ENCODE results near the gene RGS17. TPM values are rescaled to one million over a fixed set of nuclear protein-coding genes. Genes with fewer than 3 reads are reported as not detected.
A peak's percentile ranks its signal among the peaks of the same experiment; 100 is the strongest.

The RGS17 gene, protein sequence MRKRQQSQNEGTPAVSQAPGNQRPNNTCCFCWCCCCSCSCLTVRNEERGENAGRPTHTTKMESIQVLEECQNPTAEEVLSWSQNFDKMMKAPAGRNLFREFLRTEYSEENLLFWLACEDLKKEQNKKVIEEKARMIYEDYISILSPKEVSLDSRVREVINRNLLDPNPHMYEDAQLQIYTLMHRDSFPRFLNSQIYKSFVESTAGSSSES
- total RNA-seq = 10 to 100 TPM in 1 of 4 donors, 1 to 10 TPM in 3; 1.2 to 18.6 (median 3.4) TPM

DNA sequence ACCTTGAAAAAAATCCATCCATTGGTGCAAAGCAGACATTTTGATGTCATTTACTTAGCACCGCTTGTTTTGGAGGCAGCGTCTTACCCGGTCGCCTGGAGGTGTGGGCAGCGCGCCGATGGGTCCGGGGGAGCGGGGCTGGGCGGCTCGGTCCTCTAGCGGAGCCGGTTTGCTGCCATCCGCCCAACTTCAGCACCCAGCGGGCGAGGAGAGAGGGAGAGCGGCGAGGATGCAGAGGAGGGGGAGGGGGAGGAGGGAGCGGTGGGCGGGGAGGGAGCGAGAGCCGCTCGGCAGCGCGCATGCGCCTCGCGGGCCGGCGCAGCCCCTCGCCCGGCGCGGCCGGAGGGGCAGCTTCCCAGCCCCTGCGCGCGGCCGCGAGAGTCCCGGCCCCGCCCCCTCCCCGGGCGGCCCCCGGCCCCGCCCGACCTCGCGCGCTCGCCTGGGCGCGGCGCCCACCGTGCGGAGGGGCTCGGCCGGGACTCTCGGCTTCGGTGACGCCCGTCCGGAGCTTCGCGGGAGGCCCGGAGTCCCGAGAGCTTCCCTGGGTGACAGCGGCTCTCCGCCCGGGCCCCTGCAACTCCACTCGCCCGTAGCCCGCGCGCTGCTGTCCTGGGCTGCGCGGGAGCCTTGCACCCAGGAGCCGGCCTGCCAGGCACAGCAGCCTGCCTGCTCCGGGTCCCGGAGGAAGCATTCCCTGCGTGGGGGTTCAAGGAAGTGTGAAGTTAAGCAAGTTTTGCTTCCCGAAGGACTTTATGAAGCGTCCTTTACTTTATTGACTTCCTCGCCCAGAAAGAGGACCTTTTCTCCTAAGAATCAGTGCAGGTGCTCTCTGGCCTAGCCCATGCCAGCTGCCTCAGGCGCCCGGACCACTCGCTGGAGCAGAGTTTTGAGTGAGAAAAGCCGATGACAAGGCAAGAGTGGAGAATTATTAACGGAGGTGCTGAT lies at the start of gene RGS17:
RGS17 (minus strand) TSS at position 246 of the 945 bp plus-strand sequence. CDS start 87,264 bp downstream, outside the sequence.
- peaks cover 9 to 13% of the 10 kb centered on the region in 2 donors for H3K4me1 ChIP-seq
- TF ChIP-seq, protein P1, sequence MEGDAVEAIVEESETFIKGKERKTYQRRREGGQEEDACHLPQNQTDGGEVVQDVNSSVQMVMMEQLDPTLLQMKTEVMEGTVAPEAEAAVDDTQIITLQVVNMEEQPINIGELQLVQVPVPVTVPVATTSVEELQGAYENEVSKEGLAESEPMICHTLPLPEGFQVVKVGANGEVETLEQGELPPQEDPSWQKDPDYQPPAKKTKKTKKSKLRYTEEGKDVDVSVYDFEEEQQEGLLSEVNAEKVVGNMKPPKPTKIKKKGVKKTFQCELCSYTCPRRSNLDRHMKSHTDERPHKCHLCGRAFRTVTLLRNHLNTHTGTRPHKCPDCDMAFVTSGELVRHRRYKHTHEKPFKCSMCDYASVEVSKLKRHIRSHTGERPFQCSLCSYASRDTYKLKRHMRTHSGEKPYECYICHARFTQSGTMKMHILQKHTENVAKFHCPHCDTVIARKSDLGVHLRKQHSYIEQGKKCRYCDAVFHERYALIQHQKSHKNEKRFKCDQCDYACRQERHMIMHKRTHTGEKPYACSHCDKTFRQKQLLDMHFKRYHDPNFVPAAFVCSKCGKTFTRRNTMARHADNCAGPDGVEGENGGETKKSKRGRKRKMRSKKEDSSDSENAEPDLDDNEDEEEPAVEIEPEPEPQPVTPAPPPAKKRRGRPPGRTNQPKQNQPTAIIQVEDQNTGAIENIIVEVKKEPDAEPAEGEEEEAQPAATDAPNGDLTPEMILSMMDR (IDR thresholded peaks at IDR 0.05) = no peak
- TF ChIP-seq POLR2A (IDR thresholded peaks at IDR 0.05) = no peak
- H3K36me3 ChIP-seq = no peaks in the 10 kb centered on the region
- 7 to 14% methylated on average over 10 to 25 of the region's 89 CpGs for WGBS, 2 donors
- H3K27me3 ChIP-seq = no peaks in the 10 kb centered on the region
- H3K4me3 ChIP-seq (replicated peaks in 1 of 3) = peak within 1 kb of the TSS; percentile 48 to 66 (median 50)
- H3K27ac ChIP-seq = peak within 1 kb of the TSS; percentile 19 to 63 (median 39)
- H3K9me3 ChIP-seq = no peaks in the 10 kb centered on the region
- DNase-seq = peak; percentile 72 to 73
- intact Hi-C loops (cut with DNase I) = no loop called here

DNA sequence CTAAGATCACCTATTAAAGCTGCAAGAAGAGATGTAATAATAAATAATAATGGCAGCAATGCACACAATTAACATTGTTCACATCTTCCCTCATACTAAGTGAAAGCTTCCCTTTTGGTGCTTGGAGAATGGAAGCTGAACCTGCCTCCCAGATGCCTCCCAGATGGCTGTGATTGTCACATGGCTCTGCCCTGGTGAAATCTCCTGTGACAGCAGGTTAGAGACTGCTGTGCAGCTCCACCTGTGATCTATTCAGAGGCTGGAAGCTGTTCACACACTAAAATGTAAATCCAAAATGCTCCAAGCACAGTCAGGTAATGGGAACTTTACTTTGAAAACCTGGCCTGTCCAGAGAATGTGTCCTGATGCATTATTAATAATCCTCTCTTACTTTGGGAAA lies 41.7 kb upstream of the RGS17 start:
- Histone ChIP-seq H3K9me3 (no peaks in the 10 kb centered on the region), H3K27me3 (no peaks in the 10 kb centered on the region), H3K27ac (no peak overlapping the region), H3K4me3 (replicated peaks in 1 of 3) (no peak overlapping the region), H3K4me1 (no peaks in the 10 kb centered on the region), H3K36me3 (no peaks in the 10 kb centered on the region)
- no peak for TF ChIP-seq POLR2A (IDR thresholded peaks at IDR 0.05)
- intact Hi-C loops (cut with DNase I) = no loop called here
- no peak for DNase-seq

DNA sequence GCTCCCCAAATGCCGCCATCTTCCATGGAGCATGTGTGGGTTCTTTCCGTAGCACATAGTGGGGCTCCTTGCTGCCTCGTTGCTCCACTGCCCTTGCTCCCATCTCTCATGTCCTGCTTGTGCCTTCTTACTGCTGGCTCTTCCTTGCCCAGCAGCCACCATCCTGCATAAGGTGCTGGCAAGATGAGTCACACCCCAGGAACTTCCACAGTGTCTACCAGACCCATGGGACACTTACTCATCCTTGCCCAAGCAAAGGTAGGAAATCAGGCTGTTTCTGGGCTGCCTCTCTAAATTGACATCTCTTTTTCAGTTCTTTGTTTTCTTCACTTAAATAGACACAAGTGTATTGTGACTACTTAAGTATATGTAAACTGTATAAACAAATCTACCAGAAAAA lies 39.4 kb upstream of the RGS17 start:
- no peak overlapping the region for H3K4me3 ChIP-seq (replicated peaks in 1 of 3)
- H3K4me1 ChIP-seq = no peaks in the 10 kb centered on the region
- no peak for TF ChIP-seq POLR2A (IDR thresholded peaks at IDR 0.05)
- TF ChIP-seq, protein P1 (IDR thresholded peaks at IDR 0.05) = no peak
- intact Hi-C loops (cut with DNase I) = no loop called here
- no peaks in the 10 kb centered on the region for H3K9me3 ChIP-seq
- 88 to 90% methylated on average over 3 of the region's 3 CpGs for WGBS, 2 donors
- DNase-seq = no peak
- H3K27ac ChIP-seq = no peak overlapping the region
- no peaks in the 10 kb centered on the region for H3K36me3 ChIP-seq
- no peaks in the 10 kb centered on the region for H3K27me3 ChIP-seq

DNA sequence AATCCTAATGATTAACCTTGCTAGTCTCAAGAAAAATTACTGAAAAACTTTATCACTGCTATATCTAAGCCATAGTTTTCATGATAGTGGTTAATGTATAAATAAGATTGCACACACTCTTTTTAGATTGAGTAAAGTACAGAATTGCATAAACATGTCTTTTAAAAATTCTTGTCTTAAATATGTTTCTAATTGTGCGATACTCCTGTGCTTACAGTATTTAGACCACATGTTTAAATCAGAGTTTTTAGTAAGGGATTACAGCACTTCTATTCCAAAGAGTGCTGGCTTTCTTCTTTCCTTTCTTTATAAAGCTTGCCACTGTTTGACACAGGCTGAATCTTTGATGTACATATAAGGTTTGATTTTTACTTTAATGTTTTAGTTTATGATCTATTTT lies 36.8 kb upstream of the RGS17 start:
- Histone ChIP-seq H3K4me1 (no peaks in the 10 kb centered on the region), H3K27ac (no peak overlapping the region), H3K4me3 (replicated peaks in 1 of 3) (no peak overlapping the region), H3K36me3 (no peaks in the 10 kb centered on the region), H3K27me3 (no peaks in the 10 kb centered on the region), H3K9me3 (no peaks in the 10 kb centered on the region)
- TF ChIP-seq, protein P1 (IDR thresholded peaks at IDR 0.05) = no peak
- no peak for TF ChIP-seq POLR2A (IDR thresholded peaks at IDR 0.05)
- intact Hi-C loops (cut with DNase I) = no loop called here
- DNase-seq = no peak
- 90 to 93% methylated on average over 1 of the region's 1 CpG for WGBS, 2 donors

DNA sequence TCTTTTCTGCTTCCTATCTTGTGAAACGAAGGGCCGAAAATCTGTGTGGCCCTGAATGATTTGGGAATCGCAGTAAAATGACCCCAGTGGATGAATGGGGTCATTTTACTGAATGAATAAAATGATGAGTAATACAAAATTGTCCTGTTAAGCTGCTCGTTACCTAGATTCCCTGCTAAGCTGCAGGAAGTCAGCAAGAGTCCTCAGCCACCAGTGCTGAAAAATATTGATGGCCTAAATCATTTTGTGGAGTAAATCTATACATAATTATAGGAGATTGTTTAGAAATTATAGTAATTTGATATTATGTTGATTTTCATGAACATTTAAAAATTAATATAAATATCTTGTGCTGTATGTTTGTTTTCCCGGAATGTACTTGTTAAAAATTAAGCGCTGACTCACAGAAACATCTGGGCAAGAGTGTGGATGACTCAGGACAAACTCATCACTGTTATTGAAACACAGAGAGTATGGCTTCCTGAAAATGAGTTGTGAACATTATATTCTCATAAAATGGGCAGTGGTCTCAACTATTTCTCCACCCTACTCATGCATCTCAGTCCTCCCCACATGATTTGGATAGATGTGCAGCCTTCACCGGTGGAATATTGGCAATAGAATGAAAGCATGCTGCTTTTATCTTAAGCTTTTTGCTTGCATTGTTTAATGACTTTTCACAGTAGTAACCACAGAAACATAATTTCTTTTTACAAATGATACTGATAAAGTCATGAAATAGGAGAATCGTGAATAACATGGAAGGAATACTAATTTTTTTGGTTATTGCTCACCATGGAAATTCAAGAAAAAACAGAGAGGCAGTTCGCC lies 36.2 kb upstream of the RGS17 start:
- no peaks in the 10 kb centered on the region for H3K27me3 ChIP-seq
- no peaks in the 10 kb centered on the region for H3K36me3 ChIP-seq
- intact Hi-C loops (cut with DNase I) = no loop called here
- no peaks in the 10 kb centered on the region for H3K9me3 ChIP-seq
- no peaks in the 10 kb centered on the region for H3K4me1 ChIP-seq
- no peak overlapping the region for H3K4me3 ChIP-seq (replicated peaks in 1 of 3)
- no peak for DNase-seq
- TF ChIP-seq, protein P1 (IDR thresholded peaks at IDR 0.05) = no peak
- no peak for TF ChIP-seq POLR2A (IDR thresholded peaks at IDR 0.05)
- H3K27ac ChIP-seq = no peak overlapping the region
- 75 to 88% methylated on average over 9 of the region's 9 CpGs for WGBS, 2 donors

All from thyroid gland (tissue), 4 donors.